HG03103 (cell line): ENCODE data around the gene CUX1.
"Not testable (repeated sequence)": the region's sequence is repeated elsewhere in the genome, so short reads cannot be mapped to it uniquely, and the experiment has no call there.

Source experiments
- ATAC-seq: cut with Tn5 transposase; IDR thresholded peaks from one replicate; pipeline ENCODE4 v1.9.1; 2021; ENCODE audit warnings: low read depth; ENCODE audit not compliant: unreplicated experiment

CUX1 gene

DNA sequence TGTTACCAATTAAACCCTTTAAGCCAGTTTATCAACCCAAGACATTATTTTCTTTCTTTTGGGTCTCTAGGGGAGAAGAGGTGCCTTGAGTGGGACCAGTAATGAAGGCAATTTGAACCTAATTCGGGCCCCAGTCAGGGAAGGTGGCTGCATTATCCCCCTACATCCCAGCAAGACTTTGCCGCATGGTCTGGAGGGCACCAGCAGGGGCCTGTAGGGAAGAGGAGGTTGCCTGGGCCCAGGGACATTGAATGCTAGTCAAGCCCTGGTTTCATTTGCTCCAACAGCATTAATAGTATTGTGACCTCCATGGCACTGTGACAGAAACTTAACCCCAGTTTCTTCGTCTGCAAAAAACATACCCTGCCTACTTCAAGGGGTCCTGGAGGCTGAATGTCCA is 108.8 kb downstream of the CUX1 start:
- ATAC-seq, result no peak

- ATAC-seq, result no peak
Observed at GRCh38 chr7:101927389-101927788, 110.0 kb downstream of the CUX1 start.

DNA sequence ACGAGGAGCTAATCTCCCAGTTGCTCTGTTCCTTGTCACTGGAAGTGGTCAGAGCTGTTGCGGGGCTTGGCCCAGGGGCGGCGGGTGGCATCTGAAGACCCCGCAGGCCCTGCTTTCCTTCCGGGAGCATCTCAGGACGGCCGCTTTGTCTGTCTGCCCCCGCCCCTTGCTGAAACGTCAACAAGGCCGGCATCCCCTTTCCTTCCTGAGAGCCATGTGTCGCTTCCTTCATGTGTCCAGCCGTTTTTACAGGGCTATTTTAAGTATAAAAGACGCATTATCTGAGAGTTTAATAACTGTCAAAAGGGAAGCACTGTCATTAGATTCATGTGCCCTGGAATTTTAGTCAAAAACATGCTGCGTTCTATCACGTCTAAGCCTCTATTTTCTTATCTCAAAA is 110.4 kb downstream of the CUX1 start:
- no peak for ATAC-seq

DNA sequence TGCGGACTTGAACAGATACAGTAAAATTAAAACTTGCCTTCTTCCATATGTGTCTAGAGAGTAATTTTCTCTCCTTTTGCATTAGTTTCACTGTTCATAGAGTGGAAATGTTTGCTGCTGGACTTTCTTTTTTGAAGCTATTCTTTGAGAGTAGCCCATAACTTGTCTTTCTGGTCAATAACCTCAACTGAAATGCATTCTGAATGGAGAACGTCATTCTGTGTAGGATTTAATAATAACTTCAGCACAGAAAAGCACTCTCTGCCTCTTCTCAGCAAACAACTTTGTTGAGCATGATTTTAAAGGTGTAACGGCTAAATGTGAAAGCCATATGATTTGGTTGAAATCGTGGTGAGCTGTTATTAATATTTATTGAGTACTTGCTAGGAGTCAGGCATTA is 111.8 kb downstream of the CUX1 start:
- ATAC-seq, result no peak

DNA sequence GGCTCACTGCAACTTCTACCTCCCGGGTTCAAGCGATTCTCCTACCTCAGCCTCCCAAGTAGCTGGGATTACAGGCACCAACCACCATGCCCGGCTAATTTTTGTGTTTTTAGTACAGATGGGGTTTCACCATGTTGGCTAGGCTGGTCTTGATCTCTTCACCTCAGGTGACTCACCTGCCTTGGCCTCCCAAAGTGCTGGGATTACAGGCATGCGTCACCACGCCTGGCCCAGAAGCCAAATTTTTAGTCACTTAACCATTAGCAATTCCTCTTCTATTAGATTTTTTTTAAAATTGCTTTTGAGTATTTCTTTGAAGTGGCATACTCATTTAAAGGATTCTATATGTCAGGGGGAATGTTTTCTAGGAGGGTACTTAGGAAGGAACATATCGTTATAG is 112.5 kb downstream of the CUX1 start:
- not testable (repeated sequence) for ATAC-seq

GRCh38 chr7:101932083-101932482 is 114.7 kb downstream of the CUX1 start:
- no peak for ATAC-seq

DNA sequence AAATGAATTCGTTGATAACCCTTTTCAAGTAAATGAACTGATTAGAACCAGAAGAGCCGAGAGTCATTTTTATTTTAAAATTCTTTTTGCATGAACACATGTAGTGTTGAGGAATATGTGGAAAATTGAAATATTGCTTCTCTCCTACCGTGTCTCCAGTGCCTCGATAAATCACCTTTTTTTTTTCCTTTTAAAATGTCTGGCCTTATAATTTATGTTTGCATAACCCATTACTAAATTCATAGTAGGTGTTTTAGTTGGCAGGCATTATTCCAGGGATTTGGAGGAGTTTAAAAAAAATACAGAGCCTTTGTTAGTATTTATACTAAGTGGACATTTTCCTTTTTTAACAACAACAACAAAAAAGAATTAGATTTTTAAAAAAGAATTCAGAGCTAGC is 115.6 kb downstream of the CUX1 start:
- ATAC-seq, result no peak

DNA sequence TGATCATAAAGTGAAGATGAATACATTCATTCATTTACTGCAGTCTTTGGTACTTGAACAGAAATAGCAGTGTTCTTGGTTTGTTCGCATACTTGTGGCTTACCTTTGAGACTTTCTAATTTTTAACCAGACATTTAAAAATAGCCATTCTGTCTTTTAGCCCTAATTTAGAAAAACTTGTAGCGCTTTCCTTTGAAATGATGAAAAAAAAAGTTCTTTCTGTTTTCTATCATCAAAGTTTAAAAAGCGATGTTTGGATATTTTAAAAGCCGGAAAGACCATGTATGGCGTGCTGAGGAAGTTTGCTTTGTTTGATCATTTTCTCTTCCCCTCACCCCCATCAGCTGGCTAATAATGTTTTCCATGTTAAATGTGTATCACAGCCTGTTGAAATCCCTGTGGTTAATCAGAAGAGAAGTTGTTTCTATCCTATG is 116.3 kb downstream of the CUX1 start:
- no peak for ATAC-seq

GRCh38 chr7:101934618-101935017 is 117.2 kb downstream of the CUX1 start:
- no peak for ATAC-seq

GRCh38 chr7:101935521-101936141 is 118.2 kb downstream of the CUX1 start:
- no peak for ATAC-seq

DNA sequence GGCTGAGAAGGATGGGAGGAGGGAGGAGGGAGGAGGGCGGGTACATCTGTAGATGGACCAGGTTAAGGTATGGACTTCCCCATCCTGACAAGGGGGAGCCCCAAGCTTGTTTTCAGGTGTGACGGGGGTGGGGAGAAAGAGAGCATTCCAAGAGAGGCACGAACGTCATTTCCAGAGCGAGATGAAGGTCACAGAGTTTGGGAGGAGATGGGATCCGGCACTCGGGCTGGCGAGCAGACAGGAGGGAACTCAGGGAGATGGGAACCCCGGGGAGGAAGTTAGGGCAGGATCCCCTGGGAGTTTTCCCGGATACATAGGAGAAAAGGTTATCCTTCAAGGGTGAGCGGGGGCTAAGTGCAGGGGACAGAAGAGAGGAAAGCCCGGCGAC is 118.8 kb downstream of the CUX1 start:
- ATAC-seq, result no peak

- ATAC-seq, result no peak
Observed at GRCh38 chr7:101936611-101937231, 119.3 kb downstream of the CUX1 start.

DNA sequence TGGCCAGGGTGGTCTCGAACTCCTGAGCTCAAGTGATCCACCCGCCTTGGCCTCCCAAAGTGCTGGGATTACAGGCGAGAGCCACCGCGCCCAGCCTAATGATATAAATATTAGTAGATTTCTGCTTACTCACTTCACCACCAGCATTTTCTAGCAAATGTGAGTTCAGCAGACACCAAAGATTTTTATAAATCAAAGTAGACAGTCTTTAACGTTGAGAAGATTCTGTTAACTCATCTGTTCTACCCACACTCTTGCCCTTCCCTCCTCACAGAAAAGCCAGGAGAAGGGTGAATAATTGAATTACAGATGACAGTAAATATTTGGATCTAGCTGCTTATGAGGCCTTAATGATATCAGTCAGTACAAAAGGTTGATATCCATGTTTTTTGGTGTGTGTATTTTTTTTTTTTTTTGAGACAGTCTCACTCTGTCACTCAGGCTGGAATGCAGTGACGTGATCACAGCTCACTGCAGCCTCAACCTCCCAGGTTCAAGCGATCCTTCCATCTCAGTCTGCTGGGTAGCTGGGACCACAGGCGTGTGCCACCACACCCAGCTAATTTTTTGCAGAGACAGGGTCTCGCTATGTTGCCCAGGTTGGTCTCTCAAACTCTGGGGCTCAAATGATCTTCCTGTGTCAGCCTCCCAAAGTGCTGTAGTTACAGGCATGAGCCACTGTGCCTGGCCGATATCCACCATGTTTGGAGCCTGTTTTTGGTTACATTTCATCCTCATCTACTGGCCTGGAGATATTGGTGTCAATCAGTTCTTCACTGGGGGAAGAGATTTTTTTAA is 120.5 kb downstream of the CUX1 start:
- no peak for ATAC-seq

- no peak for ATAC-seq
Observed at GRCh38 chr7:101939136-101939695, 121.8 kb downstream of the CUX1 start.

- no peak for ATAC-seq
Observed at GRCh38 chr7:101940151-101940550, 122.7 kb downstream of the CUX1 start.

GRCh38 chr7:101940830-101941229 is 123.4 kb downstream of the CUX1 start:
- ATAC-seq, result no peak

DNA sequence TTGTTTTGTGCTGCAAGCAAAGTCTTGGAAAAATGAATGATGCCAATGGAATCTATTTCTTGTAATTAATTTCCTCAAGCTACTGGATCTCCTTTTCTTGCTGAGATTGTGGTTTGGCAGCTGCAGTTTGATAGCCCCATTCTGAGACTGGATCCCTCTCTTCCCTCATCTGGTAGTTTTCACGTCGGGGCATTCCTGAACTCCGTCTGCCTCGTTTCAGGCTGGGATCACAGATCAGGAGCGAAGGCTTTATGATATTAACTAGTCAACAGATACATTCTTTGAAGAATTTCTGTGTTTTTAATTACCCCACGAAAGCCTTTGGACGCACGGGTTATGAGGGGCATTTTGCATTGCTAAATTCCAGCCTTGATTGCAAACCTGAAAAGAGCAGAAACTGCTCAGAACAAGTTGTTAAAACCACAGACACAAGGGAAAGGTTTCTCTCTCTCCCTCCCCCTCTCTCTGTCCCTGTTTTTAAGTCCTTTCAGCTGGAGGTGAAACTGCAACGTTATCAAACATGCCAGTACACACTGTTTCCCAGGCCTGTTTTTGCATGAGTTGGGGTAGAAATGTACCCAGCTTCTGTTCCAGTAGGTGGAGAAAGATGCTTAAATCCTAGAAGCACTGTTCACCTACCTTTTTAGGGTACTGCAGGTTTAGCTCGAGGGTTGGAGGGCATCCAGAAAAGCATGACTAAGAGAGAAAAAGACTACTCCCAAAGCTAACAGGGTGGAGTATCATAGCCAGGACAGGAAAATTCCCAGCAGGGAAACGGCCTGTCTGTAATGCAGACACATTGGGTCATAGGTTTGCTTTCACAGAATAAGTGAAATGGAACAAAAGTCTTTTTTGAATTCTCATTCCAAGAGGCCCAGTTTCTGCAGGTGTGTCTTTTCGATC is 124.3 kb downstream of the CUX1 start:
- no peak for ATAC-seq

GRCh38 chr7:101942603-101943210 is 125.3 kb downstream of the CUX1 start:
- no peak for ATAC-seq

- ATAC-seq, result no peak
Observed at GRCh38 chr7:101943306-101943705, 125.9 kb downstream of the CUX1 start.
